ENCODE results near the gene SPTY2D1. TPM values are rescaled to one million over a fixed set of nuclear protein-coding genes. Genes with fewer than 3 reads are reported as not detected.

The SPTY2D1 gene
- polyA plus RNA-seq, 1 donor: 12.9 TPM

Other genes starting within 250 kb of the SPTY2D1 start
- gene LDHA, start 239.8 kb downstream of the SPTY2D1 start, polyA plus RNA-seq (ENCODE audit: insufficient read length): 528 TPM
- gene LDHC, start 222.0 kb downstream of the SPTY2D1 start, polyA plus RNA-seq (ENCODE audit: insufficient read length): 0.61 TPM
- 0.22 TPM for gene LDHAL6A, start 178.5 kb downstream of the SPTY2D1 start, polyA plus RNA-seq (ENCODE audit: insufficient read length)
- 103 TPM for gene TSG101, start 107.4 kb downstream of the SPTY2D1 start, polyA plus RNA-seq (ENCODE audit: insufficient read length)
- 13.6 TPM for gene UEVLD, start 45.6 kb downstream of the SPTY2D1 start, polyA plus RNA-seq (ENCODE audit: insufficient read length)
- 8.1 TPM for gene MISFA, start 34.6 kb downstream of the SPTY2D1 start, polyA plus RNA-seq (ENCODE audit: insufficient read length)
- 4.0 TPM for gene TMEM86A, start 64.4 kb upstream of the SPTY2D1 start, polyA plus RNA-seq (ENCODE audit: insufficient read length)
- 2.9 TPM for gene IGSF22, start 91.8 kb upstream of the SPTY2D1 start, polyA plus RNA-seq (ENCODE audit: insufficient read length)
- gene PTPN5, start 157.5 kb upstream of the SPTY2D1 start, polyA plus RNA-seq (ENCODE audit: insufficient read length): 0.34 TPM

Measured in hindlimb muscle (tissue), 1 donor.